DMS79 (cell line): ENCODE measurements around the gene IKBKE.
A peak's percentile ranks its signal among the peaks of the same experiment; 100 is the strongest.

Source experiments
- DNase-seq: peaks from one replicate; lab custom pipeline; 2025; lab: John Stamatoyannopoulos, UW

IKBKE gene

GRCh38 chr1:206469933-206470691 lies at the start of gene IKBKE:
IKBKE (plus strand) TSS chr1:206470476; CDS start chr1:206473228, 2,752 bp downstream.
- peak; percentile 58 for DNase-seq

GRCh38 chr1:206421616-206422340 lies 48.5 kb upstream of the IKBKE start:
- DNase-seq: no peak

- DNase-seq: no peak
Measured at GRCh38 chr1:206422525-206422924, 47.8 kb upstream of the IKBKE start.

- no peak for DNase-seq
Measured at GRCh38 chr1:206427291-206427690, 43.0 kb upstream of the IKBKE start.

- no peak for DNase-seq
Measured at GRCh38 chr1:206429421-206429820, 40.9 kb upstream of the IKBKE start.

GRCh38 chr1:206430031-206430983 lies 40.0 kb upstream of the IKBKE start:
- DNase-seq: no peak

GRCh38 chr1:206435445-206435844 lies 34.8 kb upstream of the IKBKE start:
- DNase-seq: no peak

GRCh38 chr1:206438554-206438953 lies 31.7 kb upstream of the IKBKE start:
- no peak for DNase-seq

GRCh38 chr1:206439205-206439604 lies 31.1 kb upstream of the IKBKE start:
- no peak for DNase-seq

- no peak for DNase-seq
Measured at GRCh38 chr1:206441336-206441967, 28.8 kb upstream of the IKBKE start.

GRCh38 chr1:206442101-206442500 lies 28.2 kb upstream of the IKBKE start:
- no peak for DNase-seq

GRCh38 chr1:206445116-206445515 lies 25.2 kb upstream of the IKBKE start:
- DNase-seq: no peak

- no peak for DNase-seq
Measured at GRCh38 chr1:206445911-206446356, 24.3 kb upstream of the IKBKE start.

GRCh38 chr1:206446688-206447421 lies 23.4 kb upstream of the IKBKE start:
- no peak for DNase-seq

- DNase-seq: no peak
Measured at GRCh38 chr1:206447422-206447765, 22.9 kb upstream of the IKBKE start.

- no peak for DNase-seq
Measured at GRCh38 chr1:206447792-206448191, 22.5 kb upstream of the IKBKE start.

GRCh38 chr1:206448471-206448870 lies 21.8 kb upstream of the IKBKE start:
- no peak for DNase-seq

- no peak for DNase-seq
Measured at GRCh38 chr1:206449565-206449964, 20.7 kb upstream of the IKBKE start.

- no peak for DNase-seq
Measured at GRCh38 chr1:206450281-206450680, 20.0 kb upstream of the IKBKE start.

- DNase-seq: no peak
Measured at GRCh38 chr1:206451134-206451686, 19.1 kb upstream of the IKBKE start.

GRCh38 chr1:206453111-206453510 lies 17.2 kb upstream of the IKBKE start:
- no peak for DNase-seq
